GM12874 (cell line): Measurements from ENCODE around the gene SNRPB.

Source experiments
- TF ChIP-seq, protein P1 (sequence below): IDR thresholded peaks from 2 replicates; pipeline ENCODE4 v1.5.1; 2011; ENCODE audit warnings: low read depth, mild to moderate bottlenecking, control low read depth, low read length, moderate library complexity; ENCODE audit not compliant: insufficient read depth

SNRPB gene

DNA sequence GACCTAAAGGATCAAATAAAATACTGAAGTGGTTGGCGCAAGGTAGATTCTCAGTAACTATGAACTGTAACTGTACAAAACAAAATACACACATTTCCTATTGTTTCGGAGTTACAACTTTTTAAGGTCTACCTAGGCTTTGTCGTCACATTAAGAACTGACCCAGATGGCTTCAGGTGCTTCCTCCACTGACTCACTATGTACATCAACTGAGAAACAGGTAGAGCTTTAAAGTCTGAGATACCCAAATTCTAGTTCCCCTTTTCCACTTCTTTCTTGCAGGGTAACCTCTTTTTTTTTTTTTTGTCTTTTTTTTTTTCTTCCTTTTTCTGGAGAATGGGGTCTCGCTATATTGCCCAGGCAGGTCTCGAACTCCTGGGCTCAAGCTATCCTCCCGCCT, 5.5 kb downstream of the SNRPB start:
- TF ChIP-seq, protein P1, sequence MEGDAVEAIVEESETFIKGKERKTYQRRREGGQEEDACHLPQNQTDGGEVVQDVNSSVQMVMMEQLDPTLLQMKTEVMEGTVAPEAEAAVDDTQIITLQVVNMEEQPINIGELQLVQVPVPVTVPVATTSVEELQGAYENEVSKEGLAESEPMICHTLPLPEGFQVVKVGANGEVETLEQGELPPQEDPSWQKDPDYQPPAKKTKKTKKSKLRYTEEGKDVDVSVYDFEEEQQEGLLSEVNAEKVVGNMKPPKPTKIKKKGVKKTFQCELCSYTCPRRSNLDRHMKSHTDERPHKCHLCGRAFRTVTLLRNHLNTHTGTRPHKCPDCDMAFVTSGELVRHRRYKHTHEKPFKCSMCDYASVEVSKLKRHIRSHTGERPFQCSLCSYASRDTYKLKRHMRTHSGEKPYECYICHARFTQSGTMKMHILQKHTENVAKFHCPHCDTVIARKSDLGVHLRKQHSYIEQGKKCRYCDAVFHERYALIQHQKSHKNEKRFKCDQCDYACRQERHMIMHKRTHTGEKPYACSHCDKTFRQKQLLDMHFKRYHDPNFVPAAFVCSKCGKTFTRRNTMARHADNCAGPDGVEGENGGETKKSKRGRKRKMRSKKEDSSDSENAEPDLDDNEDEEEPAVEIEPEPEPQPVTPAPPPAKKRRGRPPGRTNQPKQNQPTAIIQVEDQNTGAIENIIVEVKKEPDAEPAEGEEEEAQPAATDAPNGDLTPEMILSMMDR: no peak

DNA sequence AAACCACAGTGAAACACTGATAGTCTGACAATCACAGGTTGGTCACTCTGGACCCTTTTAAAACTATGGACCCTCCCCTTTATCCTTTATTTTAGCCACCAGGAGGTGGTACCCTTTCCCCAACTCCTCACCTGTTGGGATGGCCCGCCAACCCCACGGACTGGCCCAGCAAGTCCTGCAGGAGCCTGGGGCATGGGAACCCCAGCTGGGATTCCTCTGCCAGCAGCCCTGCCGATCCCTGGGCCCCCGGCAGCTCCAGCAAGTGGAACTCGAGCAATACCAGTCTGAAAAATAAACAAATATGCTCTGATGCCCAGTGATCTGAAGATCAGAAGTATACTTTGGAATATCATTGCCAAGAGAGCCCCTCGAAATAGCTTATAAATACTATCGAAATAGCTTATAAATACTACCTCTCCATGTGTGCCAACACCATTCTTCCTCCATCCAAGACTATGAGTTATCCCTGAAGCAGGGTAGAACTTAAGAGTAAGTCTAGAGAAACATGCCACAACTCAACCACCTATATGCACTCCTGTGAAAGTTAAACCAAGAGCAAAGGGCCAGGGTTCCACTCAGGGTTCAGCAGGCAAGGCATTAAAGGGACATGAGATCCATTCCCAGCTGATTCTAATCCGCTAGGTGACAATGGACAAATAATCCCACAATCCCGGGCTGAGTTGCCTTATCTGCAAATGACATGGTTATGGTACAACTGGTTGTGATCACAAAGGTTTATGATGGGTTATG, 6.8 kb downstream of the SNRPB start:
- TF ChIP-seq, protein P1: no peak

DNA sequence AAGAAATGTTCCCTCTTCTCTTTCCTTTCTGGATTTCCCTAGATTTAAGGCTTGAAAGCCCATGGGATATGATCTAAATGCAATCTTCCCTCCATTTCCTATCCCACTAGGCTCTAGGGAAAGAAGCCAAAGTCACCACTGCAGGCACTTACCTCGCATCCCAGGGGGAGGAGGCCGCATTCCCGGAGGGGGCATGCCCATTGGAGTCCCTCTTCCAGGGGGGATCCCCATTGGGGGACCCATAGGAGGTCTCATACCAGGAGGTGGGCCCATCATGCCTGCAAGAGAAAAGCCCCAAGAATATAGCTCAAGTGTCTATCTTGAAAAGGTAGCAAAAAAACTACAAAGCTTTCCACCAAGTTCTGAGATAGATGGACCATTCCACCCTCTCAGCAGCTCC, 8.1 kb downstream of the SNRPB start:
- TF ChIP-seq, protein P1: no peak

DNA sequence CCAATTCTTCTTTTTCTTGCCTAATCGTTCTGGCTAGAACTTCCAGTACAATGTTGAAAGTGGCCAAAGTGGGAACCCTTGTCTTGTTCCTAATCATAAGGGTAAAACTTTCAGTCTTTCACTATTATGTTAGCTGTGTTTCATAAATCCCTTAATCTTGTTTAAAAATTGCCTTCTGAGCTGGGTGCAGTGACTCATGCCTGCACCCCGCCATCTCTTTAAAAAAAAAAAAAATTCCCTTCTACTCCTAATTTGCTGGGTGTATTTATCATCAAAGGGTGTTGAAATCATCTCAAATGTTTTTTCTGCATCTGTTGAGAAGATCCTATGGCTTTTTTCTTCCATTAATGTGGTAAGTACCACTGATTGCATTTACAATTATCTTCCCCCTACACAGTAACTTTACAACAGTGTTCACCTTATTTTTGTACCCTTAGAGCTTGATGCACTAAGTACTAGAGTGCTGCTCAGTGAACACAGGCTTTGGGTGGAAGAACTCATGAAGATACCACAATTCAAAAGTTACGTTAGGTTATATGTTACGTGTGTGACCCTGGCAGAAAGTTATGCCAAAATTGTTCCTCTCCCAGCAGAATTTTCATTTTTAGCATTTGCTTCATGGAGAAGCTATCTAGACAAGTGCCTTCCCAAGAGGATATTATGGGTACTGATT, 9.7 kb downstream of the SNRPB start:
- TF ChIP-seq, protein P1: no peak

DNA sequence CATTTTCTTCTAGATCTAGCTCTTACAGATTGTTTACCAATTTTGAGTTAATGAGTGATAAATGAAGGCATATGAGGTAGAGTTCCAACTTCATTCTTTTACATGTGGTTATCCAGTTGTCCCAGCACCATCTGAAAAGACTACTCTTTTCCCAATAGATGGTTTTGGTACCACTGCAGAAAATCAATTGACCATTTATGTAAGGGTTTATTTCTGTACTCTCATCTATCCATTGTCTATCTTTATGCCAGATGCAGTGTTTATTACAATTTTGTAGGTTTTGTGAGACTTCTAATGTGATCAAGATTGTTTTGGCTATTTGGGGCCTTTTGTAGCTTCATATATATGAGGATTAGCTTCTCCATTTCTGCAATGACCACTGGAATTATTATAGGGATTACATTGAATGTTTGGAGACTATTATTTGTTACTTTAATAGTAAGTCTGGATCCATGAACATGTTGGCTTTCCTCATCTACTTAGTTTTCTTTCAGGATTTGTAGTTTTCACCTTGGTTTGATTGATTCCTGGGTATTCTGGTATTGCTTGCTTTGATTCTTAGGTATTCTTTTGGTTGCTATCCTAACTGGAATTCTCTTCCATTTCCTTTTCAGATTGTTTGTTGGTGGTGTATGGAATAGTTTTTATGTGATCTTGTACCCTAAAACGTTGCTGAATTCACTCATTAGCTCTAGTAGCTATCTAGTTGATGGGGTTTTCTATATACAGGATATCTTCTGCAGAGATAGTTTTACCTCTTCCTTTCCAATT, 10.4 kb downstream of the SNRPB start:
- TF ChIP-seq, protein P1: no peak

DNA sequence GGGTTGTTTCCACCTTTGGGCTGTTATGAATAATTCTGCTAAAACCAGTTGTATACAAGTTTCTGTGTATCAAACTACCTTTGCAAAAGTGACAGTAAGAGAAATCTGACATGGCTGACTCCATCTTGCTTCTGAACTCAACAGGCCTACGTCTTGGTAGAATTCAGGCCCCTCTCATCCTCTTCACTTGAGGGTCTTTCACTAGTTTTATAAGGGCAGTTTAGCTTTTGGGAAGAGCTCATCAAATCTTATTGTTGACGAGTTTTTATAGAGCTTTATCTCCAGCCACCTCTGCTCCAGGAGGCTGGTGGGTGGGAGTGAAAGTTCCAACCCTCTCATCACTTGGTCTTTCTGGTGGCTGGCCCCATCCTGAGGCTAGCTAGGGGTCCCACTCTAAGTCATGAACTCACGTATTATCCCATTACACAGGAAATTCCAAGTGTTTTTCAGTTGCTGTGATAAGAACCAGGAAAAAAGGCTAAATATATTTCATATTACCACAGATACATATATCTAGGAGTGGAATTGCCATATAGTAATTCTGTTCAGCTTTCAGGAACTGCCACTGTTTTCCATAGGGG, 11.6 kb downstream of the SNRPB start:
- TF ChIP-seq, protein P1: no peak
